IPS-18c (cell line): ENCODE data around the gene NASP.
"Not testable (repeated sequence)": the region's sequence is repeated elsewhere in the genome, so short reads cannot be mapped to it uniquely, and the experiment has no call there.

ENCODE experiments used
- H3K4me3 ChIP-seq: 2 replicates; pipeline ENCODE4 v1.7.0; 2013; ENCODE audit warnings: low read depth, mild to moderate bottlenecking, low read length, moderate library complexity; ENCODE audit not compliant: insufficient read depth
- H3K9me3 ChIP-seq: one replicate; pipeline ENCODE4 v1.6.1; 2013; ENCODE audit warnings: mild to moderate bottlenecking, low read length, moderate library complexity; ENCODE audit not compliant: control insufficient read depth, insufficient read depth

The NASP gene

DNA sequence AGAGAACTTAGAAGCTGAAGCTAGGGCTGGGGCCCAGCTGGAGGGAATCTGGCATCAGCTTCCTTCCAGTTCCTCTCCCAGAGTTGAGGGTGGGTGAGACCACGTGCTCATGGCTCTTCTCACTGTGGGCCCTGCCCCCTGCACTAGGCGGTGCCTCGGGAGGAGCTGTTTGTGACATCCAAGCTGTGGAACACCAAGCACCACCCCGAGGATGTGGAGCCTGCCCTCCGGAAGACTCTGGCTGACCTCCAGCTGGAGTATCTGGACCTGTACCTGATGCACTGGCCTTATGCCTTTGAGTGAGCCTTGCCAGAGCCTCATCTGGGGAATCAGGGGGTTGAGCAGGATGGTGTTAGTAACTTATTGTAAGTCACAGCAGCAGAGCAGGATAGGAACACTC is 17.1 kb upstream of the NASP start:
- H3K9me3 ChIP-seq: no peaks in the 10 kb centered on the region
- no peak overlapping the region for H3K4me3 ChIP-seq

DNA sequence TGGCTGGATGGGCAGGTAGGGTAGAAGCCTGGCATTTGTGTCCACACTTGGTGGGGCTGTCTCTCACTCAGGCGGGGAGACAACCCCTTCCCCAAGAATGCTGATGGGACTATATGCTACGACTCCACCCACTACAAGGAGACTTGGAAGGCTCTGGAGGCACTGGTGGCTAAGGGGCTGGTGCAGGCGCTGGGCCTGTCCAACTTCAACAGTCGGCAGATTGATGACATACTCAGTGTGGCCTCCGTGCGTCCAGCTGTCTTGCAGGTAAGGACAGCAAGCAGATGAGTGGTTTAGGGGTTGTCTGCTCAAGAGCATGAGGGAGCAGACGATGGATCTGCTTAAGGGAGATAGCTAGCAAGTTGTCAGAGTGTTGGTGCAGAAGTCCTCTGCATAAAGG is 15.9 kb upstream of the NASP start:
- no peak overlapping the region for H3K4me3 ChIP-seq

GRCh38 chr1:45568421-45568820 is 15.4 kb upstream of the NASP start:
- Histone ChIP-seq H3K9me3 (no peaks in the 10 kb centered on the region), H3K4me3 (no peak overlapping the region)

More for the DNA sequence above, 15.9 kb upstream of the NASP start:
- no peaks in the 10 kb centered on the region for H3K9me3 ChIP-seq

DNA sequence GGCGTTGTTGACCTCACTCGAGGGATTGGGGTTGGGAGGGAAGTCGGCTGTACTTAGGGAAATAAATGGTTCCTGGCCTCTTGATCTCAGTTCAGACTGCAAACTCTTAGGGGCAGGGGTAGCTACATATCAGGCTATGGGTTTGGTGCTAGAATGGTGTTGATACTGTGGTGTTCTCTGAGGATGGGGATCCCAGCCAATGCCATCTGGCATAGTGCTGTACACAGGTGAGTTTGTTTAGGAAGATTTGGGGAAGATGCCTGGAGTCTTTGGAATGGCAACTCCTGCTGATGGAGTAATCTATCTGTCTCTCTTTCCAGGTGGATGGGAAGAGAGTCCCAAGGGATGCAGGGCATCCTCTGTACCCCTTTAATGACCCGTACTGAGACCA is 14.3 kb upstream of the NASP start:
- H3K9me3 ChIP-seq: no peaks in the 10 kb centered on the region
- no peak overlapping the region for H3K4me3 ChIP-seq

GRCh38 chr1:45569962-45570581 is 13.8 kb upstream of the NASP start:
- no peaks in the 10 kb centered on the region for H3K9me3 ChIP-seq
- H3K4me3 ChIP-seq: no peak overlapping the region

DNA sequence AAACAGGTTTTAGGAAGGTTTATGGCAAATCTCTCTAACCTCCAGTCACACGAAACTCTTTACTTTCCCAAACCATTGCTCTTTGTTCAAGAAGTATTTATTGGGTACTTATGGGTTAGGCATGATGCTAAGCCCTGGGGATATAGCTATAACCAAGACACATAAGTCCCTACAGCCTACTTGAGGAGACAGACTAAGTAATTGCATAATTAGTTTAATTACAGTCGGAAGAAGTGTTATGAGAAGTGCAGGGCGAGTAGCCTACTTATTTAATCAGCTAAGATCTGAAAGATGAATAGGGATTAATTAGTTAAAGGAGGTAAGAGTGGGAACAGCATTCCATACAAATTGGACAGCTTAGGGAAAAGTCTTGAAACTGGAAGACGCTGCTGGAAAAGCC is 13.2 kb upstream of the NASP start:
- Histone ChIP-seq H3K9me3 (no peaks in the 10 kb centered on the region), H3K4me3 (no peak overlapping the region)

GRCh38 chr1:45573231-45573804 is 10.5 kb upstream of the NASP start:
- Histone ChIP-seq H3K4me3 (no peak overlapping the region), H3K9me3 (no peaks in the 10 kb centered on the region)

DNA sequence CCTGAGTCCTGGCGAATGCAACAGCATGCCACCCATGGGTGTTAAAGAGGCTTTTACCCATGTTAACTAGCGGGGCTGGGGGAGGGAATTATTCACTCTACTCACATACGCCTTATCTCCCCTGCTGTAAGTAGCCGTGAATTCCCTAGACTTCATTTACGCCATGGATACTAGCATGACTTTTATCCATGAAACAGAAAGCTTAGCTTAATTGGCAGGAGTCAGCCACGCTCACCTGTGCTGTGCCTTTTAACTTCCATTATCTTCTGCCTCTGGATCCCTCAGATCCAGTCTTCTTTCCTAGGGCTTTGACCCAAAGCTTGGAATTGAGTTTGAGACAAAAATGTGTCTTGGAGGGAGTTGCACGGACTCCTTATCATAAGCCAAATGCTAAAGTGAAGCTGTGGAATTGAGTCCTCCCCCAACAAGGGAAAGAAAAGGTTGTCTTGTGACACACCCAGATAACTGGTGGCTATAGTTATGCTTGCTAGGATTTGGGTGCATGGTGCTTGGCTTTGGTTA is 9.7 kb upstream of the NASP start:
- Histone ChIP-seq H3K9me3 (no peaks in the 10 kb centered on the region), H3K4me3 (no peak overlapping the region)

- Histone ChIP-seq H3K4me3 (peak overlapping the region; percentile 99), H3K9me3 (no peaks in the 10 kb centered on the region)
Observed at GRCh38 chr1:45583264-45583665, 576 bp upstream of the NASP start.

DNA sequence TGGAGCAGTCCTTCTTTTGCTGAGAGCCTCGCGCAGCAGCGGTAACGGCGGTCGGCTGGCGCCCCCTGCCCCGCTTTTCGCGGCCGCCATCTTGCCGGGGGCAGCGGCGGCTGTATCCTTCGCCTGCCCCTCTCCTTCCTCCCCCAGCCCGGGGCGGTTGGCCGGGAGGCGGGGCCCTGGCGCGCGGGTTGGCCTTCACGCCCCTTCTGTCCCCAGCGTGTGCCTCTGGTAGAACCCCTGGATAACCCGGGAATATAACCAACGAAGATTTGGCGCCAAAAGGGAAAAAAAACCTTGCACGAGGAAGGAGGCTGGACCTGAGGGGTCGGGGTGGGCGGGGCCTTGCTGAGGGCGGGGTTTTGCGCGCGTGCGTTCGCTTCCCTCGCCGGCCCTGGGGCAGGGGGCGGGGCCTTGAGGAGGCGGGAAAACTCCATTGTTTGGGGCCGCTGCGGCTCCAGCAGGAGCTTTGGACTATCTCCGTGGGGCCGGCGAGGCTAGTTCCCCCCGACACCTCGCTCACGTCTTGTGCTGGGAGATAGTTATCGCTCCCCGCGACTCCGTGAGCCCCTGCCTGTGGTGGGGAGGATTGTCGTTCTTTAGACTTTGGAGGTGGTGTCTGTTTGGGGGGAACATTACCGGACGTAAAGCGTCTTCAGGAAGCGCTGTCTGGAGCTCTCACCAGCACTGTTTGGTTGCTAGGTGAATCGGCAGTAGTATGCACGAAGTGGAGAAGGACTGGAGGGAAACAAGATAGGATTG is 689 bp downstream of the NASP start:
- H3K9me3 ChIP-seq: no peaks in the 10 kb centered on the region
- H3K4me3 ChIP-seq: peak overlapping the region; percentile 99

GRCh38 chr1:45585110-45585426 is 1.2 kb downstream of the NASP start:
- Histone ChIP-seq H3K4me3 (peak overlapping the region; percentile 99), H3K9me3 (no peaks in the 10 kb centered on the region)

DNA sequence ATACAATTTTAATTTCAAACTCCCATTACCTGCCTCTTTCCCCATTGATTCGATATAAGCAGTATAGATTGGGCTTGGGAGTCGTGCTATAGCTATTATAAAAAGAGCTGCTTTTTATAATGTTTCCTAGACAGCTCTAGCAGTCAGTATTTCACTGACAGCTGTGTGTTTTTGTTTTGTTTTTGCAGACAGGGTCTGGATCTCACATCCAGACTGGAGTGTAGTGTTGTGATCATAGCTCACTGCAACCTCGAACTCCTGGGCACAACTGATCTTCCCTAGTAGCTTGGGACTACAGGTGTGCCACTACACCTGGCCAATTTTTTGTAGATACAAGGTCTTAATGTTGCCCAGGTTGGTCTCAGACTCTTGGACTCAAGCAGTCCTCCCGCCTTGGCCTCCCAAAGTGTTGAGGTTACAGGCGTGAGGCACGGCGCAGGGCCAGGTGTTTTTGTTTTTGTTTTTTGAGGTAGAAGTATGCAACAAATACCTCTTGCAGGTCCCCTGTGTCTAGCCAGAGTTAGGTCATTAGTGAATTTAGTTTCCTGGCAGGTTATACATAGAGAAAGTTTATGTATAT is 1.7 kb downstream of the NASP start:
- H3K4me3 ChIP-seq: peak overlapping the region; percentile 99
- H3K9me3 ChIP-seq: no peaks in the 10 kb centered on the region

DNA sequence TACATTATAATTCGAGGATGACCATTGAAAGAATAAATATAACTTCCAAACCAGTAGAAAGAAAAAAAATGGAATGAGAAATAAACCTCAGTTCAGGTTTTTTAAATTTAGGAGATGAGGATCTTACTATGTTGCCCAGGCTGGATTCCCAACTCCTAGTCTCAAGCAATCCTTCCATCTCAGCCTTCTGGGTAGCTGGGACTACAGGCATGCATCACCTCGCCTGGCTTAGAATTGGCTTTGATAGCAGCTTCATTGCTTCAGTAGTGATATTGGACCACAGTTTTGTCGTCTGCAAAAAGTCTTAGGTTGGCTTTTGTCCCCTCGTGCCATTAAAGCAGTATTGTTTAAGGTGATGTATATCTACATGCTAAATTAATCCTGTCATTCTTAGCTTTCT is 2.9 kb downstream of the NASP start:
- H3K4me3 ChIP-seq: no peak overlapping the region
- H3K9me3 ChIP-seq: no peaks in the 10 kb centered on the region

DNA sequence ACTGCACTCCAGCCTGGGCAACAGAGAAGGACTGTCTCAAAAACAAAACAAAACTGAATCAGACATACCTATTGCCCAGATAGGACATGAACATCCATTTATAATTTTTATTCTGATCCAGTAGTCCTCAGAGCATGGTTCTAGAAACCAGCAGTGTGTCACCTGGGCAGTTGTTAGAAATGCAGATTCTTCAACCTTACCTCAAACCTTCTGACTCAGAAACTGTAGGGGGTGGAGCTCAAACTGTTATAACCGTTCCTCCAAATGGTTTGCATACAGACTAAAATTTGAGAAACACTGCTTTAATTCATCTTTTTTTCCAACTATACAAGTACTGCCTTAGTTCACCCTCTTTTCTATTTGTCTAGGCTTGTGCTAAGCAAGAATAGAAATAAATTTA is 6.0 kb downstream of the NASP start:
- Histone ChIP-seq H3K9me3 (no peaks in the 10 kb centered on the region), H3K4me3 (no peak overlapping the region)

GRCh38 chr1:45594412-45594811 is 10.6 kb downstream of the NASP start:
- H3K9me3 ChIP-seq: no peaks in the 10 kb centered on the region
- H3K4me3 ChIP-seq: no peak overlapping the region

DNA sequence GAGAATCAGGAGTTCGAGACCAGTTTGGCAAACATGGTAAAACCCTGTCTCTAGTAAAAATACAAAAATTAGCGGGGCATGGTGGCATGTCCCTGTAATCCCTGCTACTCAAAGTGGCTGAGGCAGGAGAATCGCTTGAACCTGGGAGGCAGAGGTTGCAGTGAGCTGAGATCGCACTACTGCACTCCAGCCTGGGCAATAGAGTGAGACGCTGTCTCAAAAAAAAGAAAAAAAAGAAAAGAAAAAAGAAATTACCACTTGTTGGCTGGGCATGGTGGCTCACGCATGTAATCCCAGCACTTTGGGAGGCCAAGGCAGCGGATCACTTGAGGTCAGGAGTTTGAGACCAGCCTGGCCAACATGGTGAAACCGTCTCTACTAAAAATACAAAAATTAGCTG is 12.9 kb downstream of the NASP start:
- H3K4me3 ChIP-seq, H3K9me3 ChIP-seq: not testable (repeated sequence)

DNA sequence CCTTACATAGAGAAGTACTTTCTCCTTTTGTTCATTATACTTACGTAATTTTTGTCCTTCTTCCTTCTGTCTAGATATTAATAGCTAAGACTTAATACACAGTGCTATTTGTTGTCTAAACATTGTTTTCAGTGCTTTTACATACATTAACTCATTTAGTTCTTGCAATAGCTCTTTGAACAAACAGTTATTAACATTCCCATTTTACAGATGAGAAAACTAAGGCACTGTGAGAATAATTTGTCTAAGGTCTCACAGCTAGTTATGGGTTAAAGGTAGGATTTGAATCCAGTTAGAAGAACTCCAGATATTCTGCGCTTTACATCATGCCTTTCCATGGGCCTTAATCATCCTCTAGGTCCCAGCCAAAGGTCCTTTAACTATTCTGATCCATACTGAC is 20.4 kb downstream of the NASP start:
- no peak overlapping the region for H3K4me3 ChIP-seq
- H3K9me3 ChIP-seq: no peaks in the 10 kb centered on the region

- H3K4me3 ChIP-seq: no peak overlapping the region
Observed at GRCh38 chr1:45607404-45608074, 23.7 kb downstream of the NASP start.

More at GRCh38 chr1:45607404-45608074, 23.7 kb downstream of the NASP start:
- no peaks in the 10 kb centered on the region for H3K9me3 ChIP-seq
